ENCODE data around the gene KIF1B.

DNA sequence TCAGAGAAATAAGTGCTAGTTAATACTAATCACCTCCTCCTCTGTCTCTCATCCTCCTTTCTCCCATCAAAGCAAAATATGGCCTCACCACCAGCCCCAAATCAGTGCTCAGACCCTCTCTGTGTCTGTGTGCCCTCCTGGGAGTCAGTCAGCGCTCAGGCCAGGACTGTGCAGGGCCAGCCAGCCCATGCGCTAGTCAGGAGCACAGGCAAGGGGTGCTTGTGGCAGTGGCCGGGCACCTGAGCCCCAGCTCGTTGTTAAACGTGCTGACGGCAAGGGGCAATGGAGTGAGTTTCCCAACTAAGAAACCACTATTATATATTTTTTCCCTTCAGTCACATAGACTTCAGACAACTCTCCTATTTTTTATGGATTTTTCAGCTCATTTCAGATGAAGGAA is 169.3 kb downstream of the KIF1B start:
- TF ChIP-seq POLR2A (IDR thresholded peaks at IDR 0.05), result no peak
- TF ChIP-seq, protein P1, sequence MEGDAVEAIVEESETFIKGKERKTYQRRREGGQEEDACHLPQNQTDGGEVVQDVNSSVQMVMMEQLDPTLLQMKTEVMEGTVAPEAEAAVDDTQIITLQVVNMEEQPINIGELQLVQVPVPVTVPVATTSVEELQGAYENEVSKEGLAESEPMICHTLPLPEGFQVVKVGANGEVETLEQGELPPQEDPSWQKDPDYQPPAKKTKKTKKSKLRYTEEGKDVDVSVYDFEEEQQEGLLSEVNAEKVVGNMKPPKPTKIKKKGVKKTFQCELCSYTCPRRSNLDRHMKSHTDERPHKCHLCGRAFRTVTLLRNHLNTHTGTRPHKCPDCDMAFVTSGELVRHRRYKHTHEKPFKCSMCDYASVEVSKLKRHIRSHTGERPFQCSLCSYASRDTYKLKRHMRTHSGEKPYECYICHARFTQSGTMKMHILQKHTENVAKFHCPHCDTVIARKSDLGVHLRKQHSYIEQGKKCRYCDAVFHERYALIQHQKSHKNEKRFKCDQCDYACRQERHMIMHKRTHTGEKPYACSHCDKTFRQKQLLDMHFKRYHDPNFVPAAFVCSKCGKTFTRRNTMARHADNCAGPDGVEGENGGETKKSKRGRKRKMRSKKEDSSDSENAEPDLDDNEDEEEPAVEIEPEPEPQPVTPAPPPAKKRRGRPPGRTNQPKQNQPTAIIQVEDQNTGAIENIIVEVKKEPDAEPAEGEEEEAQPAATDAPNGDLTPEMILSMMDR (IDR thresholded peaks at IDR 0.05), result no peak
